Stimulated activated naive CD8-positive, alpha-beta T cell treated with anti-CD3 and anti-CD28 coated beads, Interleukin-15, Interleukin-2, amounts not matched to agents 100 ng/mL and 50 ng/mL, for 24 hours (primary cell): ENCODE results near the gene SSBP3.
A peak's percentile ranks its signal among the peaks of the same experiment; 100 is the strongest.

Experiments used
- H3K27ac Mint-ChIP-seq: one replicate; pipeline ENCODE4 v1.8.0; 2021; ENCODE audit warnings: mild to moderate bottlenecking, mixed read lengths
- H3K27me3 Mint-ChIP-seq: one replicate; pipeline ENCODE4 v1.8.0; 2021; ENCODE audit warnings: mixed read lengths
- H3K36me3 Mint-ChIP-seq: one replicate; pipeline ENCODE4 v1.8.0; 2021; ENCODE audit warnings: low read depth, mixed read lengths
- H3K4me1 Mint-ChIP-seq: one replicate; pipeline ENCODE4 v1.8.0; 2021; ENCODE audit warnings: low read depth, mixed read lengths
- H3K4me3 Mint-ChIP-seq: one replicate; pipeline ENCODE4 v1.8.0; 2021; ENCODE audit warnings: mild to moderate bottlenecking, mixed read lengths
- H3K9me3 Mint-ChIP-seq: one replicate; pipeline ENCODE4 v1.8.0; 2021; ENCODE audit warnings: mixed read lengths

SSBP3 gene

DNA sequence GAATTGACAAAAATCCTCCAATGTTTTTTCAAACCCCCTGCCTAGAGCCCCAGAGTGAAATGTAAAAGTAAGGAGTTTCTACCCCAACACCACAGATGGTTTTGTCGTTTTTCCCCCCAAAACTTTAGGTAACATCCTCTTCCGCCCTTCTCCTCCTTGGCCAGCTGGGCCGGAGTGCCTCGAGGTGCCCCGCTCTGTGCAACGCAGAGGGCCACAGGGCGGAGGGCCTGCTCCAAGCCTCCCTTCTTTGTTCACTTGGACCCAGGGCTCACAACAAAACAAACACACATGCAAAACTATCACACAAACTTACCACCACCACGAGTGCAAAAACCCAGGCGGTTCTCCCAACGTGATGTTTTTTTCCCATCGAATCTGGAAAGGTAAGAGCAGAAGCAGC is 1.9 kb downstream of the SSBP3 start:
- H3K36me3 Mint-ChIP-seq = peaks cover 52% of the 10 kb centered on the region

DNA sequence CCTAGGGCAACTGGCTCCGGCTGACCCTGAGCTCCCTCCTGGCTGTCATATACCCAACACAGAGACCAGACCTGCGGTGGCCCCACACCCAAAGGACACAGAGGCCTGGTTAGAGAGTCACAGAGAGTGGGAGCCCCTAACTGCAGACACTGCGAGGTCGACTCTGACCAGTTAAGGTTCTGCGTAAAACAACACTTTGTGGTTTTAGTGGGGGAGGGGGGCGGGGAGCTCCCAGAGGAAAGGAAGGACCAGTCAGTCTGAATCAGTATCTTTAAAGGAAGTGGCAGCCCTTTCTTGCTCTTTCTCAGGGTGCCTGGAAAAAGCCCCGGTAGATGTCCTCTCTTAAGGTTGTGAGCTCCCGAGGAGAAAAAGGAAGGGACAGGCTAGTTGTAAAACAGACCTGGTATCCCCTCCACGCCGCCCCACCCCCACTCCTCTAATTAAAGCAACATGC is 2.4 kb downstream of the SSBP3 start:
- no peaks in the 10 kb centered on the region for H3K27me3 Mint-ChIP-seq
- peaks cover under 1% of the 10 kb centered on the region for H3K9me3 Mint-ChIP-seq
- peak overlapping the region; percentile 91 for H3K27ac Mint-ChIP-seq
- peaks cover 56% of the 10 kb centered on the region for H3K36me3 Mint-ChIP-seq
- H3K4me3 Mint-ChIP-seq = peak overlapping the region; percentile 86
- H3K4me1 Mint-ChIP-seq = peaks cover 78% of the 10 kb centered on the region

More for the DNA sequence above, 1.9 kb downstream of the SSBP3 start:
- H3K9me3 Mint-ChIP-seq = no peaks in the 10 kb centered on the region
- H3K27ac Mint-ChIP-seq = peak overlapping the region; percentile 91
- H3K4me1 Mint-ChIP-seq = peaks cover 78% of the 10 kb centered on the region
- H3K27me3 Mint-ChIP-seq = no peaks in the 10 kb centered on the region
- peak overlapping the region; percentile 86 for H3K4me3 Mint-ChIP-seq

GRCh38 chr1:54403405-54403804 is 2.8 kb downstream of the SSBP3 start:
- H3K4me1 Mint-ChIP-seq = peaks cover 78% of the 10 kb centered on the region
- peak overlapping the region; percentile 91 for H3K27ac Mint-ChIP-seq
- H3K4me3 Mint-ChIP-seq = peak overlapping the region; percentile 86
- peaks cover 3% of the 10 kb centered on the region for H3K9me3 Mint-ChIP-seq
- H3K27me3 Mint-ChIP-seq = no peaks in the 10 kb centered on the region
- H3K36me3 Mint-ChIP-seq = peaks cover 60% of the 10 kb centered on the region

DNA sequence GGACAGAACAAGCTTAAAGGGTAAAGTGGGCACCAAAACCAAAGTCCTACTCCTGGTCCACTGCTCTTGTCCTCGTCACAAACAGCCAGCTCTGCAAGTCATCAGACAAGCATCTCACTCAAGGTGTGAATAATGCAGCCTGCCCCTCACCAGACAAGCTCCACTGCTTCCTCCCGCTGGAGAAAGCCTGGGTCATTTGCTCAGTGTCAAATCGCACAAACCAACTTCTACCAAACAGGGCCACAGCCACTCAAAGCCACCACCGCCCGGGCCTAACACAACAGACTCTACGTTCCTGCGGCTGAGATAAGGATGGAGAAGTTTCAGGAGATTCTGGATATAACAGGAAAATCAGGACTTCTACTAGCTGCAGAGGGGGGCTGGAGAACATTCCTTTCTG is 3.3 kb downstream of the SSBP3 start:
- Mint-ChIP-seq H3K9me3 (peaks cover 3% of the 10 kb centered on the region), H3K27me3 (no peaks in the 10 kb centered on the region), H3K27ac (no peak overlapping the region), H3K36me3 (peaks cover 66% of the 10 kb centered on the region), H3K4me1 (peaks cover 78% of the 10 kb centered on the region), H3K4me3 (peak overlapping the region; percentile 86)

DNA sequence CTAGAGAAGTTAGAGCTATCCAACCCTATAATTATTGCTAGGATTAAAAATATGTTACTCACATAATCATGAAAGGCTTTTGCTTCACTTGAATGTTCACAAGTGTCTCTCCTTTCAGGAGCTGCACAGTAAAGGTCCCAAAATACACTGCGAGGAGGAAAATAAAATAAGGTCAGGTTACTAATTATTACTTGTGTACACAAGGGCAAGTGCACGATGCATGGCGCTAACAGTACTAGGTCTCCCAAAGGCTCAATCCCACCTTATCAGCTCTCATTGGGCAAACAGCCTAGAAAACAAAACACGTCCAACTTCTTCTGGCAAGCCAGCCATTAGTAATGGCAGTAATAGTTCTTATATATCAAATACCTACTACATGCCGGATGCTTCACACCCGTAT is 4.4 kb downstream of the SSBP3 start:
- H3K4me1 Mint-ChIP-seq = peaks cover 80% of the 10 kb centered on the region
- H3K4me3 Mint-ChIP-seq = no peak overlapping the region
- no peaks in the 10 kb centered on the region for H3K27me3 Mint-ChIP-seq
- no peak overlapping the region for H3K27ac Mint-ChIP-seq
- H3K9me3 Mint-ChIP-seq = peaks cover 3% of the 10 kb centered on the region
- peaks cover 76% of the 10 kb centered on the region for H3K36me3 Mint-ChIP-seq

GRCh38 chr1:54400329-54400728 is 5.9 kb downstream of the SSBP3 start:
- Mint-ChIP-seq H3K4me1 (peaks cover 86% of the 10 kb centered on the region), H3K27me3 (no peaks in the 10 kb centered on the region), H3K27ac (peak overlapping the region; percentile 57), H3K4me3 (peak overlapping the region; percentile 27), H3K9me3 (peaks cover 3% of the 10 kb centered on the region), H3K36me3 (peaks cover 88% of the 10 kb centered on the region)

DNA sequence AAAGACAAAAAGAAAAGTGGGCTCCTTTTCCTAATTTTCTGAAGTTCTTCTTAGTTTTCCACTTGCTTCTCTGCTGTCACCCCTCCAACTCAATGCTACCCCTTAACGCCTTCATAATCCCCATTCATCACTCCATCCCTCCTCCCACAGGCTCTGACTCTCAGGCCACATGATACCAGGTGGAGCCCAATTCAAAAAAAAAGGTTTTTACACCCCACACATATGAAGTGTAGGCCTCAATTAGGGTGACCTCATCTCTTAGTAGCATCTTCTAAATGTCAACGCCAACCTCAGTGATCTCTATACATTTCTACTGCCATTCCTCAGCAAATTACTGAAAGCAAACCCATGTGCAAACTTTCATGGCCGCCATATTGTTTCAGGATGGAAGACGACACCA is 6.4 kb downstream of the SSBP3 start:
- peaks cover 93% of the 10 kb centered on the region for H3K36me3 Mint-ChIP-seq
- no peaks in the 10 kb centered on the region for H3K27me3 Mint-ChIP-seq
- H3K27ac Mint-ChIP-seq = peak overlapping the region; percentile 97
- H3K4me3 Mint-ChIP-seq = peak overlapping the region; percentile 65
- H3K4me1 Mint-ChIP-seq = peaks cover 83% of the 10 kb centered on the region
- peaks cover 3% of the 10 kb centered on the region for H3K9me3 Mint-ChIP-seq

DNA sequence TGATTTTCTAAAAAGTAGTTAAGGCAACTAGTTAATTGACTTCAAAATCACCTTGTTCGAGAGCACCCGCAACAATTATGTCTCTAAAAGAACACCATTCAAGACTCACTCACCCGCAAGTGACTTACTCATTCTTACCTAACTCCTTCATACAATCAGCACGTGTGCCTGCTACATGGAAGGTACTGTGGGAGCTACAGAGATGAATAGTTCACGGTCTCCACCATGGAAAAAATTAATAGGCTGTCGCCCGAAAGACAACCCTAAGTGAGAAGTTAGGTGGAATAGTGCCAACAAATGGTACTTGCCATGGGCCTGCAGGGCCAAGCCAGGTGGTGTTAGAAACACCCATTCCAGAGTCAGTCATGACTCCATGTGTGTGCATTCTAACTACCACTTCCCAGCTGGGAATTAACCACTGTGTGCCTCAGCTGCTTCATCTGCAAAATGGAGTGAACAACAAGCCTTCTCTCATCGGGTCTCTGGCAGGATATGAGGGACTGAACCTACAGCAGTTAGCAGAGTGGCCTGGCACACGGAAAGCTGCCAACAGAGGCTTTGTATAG is 7.1 kb downstream of the SSBP3 start:
- Mint-ChIP-seq H3K27ac (peak overlapping the region; percentile 97), H3K4me3 (peak overlapping the region; percentile 65), H3K9me3 (peaks cover 3% of the 10 kb centered on the region), H3K36me3 (peaks cover 92% of the 10 kb centered on the region), H3K27me3 (no peaks in the 10 kb centered on the region), H3K4me1 (peaks cover 76% of the 10 kb centered on the region)

DNA sequence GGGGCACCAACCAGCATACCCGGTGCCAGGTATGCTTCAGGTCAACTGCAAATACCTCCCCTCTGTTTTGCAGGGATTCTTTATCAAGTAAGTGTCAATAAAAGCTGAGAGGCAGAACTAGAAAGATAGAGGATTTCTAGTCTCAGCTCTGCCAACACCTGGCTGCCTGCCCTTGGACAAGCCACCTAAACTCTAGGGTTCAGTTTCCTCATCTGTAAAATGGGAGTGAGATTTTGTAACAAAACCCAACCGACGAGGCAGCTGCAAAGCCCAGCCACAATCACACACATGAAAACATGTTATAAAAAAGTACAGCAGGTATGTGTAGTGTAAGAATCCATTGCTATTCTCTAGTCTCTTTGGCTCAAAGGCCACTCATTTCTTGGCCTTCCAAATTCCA is 8.2 kb downstream of the SSBP3 start:
- Mint-ChIP-seq H3K9me3 (peaks cover 3% of the 10 kb centered on the region), H3K36me3 (peaks cover 84% of the 10 kb centered on the region), H3K27ac (no peak overlapping the region), H3K4me3 (no peak overlapping the region), H3K27me3 (no peaks in the 10 kb centered on the region), H3K4me1 (peaks cover 65% of the 10 kb centered on the region)

DNA sequence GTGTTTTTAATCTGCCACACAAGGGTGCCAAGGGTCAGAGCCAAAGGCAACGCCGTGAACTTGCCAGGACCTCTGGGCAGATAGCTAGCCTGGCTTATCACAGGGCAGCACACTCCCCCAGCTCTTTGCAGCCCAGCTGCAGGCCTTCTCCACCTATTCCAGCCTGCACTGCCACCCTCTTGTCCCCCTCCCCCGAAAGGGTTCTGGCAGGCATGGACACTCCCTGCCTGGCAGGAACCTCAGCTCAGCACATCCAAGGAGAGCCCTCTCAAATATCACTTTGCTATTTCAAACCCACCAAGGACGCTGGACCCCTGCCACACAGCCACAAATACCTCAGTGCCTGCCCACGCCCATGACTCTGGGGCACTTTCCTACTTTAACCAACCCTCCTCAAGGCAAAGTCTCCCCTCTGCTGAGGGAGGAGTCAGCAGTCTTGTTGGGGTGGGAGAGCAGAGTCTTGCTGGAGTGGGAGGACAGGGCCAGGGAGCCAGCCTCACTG is 9.1 kb downstream of the SSBP3 start:
- no peak overlapping the region for H3K4me3 Mint-ChIP-seq

DNA sequence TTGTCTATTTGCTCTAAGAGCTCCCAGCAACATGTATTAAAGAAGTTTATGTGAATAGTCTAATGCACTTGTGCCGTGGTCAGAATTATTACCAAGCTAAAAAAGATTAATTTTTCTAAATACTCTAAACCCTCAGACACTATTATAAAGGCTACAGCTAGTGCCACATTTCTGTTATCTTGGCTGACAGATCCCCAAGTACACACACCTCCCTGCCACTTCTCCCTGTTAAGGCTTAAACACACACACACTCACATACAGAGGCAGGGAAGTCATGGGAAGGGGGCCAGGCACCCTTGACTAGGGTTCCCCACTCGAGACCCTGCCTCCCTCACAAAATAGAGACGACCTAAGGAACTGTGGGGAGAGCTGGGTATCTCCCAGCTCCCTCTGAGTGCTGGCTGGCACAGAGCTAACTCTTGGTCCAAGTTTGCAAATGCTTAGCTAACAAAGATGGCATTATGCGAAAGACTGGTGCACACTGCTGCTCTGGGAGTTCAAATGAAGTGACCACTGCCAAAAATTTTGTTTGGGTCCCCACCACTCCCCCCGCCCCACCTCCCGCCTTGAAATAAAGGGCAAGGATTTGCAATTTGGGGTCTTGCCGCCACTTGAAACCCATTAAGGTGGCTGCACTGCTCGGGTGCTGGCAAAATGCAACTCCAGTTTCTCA is 9.8 kb downstream of the SSBP3 start:
- H3K4me3 Mint-ChIP-seq = no peak overlapping the region
- peaks cover 3% of the 10 kb centered on the region for H3K9me3 Mint-ChIP-seq
- H3K27ac Mint-ChIP-seq = no peak overlapping the region
- H3K36me3 Mint-ChIP-seq = peaks cover 76% of the 10 kb centered on the region
- no peaks in the 10 kb centered on the region for H3K27me3 Mint-ChIP-seq
- peaks cover 50% of the 10 kb centered on the region for H3K4me1 Mint-ChIP-seq

More for the DNA sequence above, 9.1 kb downstream of the SSBP3 start:
- Mint-ChIP-seq H3K4me1 (peaks cover 58% of the 10 kb centered on the region), H3K9me3 (peaks cover 3% of the 10 kb centered on the region), H3K36me3 (peaks cover 82% of the 10 kb centered on the region), H3K27me3 (no peaks in the 10 kb centered on the region), H3K27ac (no peak overlapping the region)

DNA sequence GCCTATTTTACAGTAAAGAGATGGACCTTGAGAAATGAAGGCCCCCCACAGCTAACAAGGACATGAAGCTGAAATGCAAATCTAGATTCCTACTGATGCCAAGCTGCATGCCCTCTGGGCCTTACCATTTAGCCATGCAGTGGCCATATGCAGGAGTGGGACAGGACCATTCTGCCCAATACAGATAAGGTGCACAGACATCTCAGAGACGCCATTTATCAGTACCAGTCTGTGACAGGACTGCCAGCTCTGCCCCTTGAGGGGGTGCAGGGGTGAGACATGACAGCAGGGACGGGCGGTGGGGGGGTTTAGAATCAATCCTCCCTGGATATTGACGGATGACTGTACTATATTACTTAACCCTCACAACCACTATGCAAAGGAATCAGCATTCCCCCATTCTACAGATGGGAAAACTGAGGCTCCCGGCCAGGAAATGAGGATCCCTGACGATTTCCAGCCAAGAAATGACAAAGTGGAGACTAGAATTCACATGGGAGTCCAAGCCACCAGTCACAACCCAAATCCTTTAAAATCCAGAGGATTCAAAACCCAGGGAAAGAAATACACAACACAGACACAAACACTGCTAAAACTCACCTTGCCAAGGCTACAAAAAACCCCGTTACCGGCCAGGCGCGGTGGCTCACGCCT is 10.8 kb downstream of the SSBP3 start:
- H3K4me1 Mint-ChIP-seq = peaks cover 40% of the 10 kb centered on the region
- no peaks in the 10 kb centered on the region for H3K27me3 Mint-ChIP-seq
- H3K36me3 Mint-ChIP-seq = peaks cover 74% of the 10 kb centered on the region
- H3K27ac Mint-ChIP-seq = no peak overlapping the region
- peaks cover 3% of the 10 kb centered on the region for H3K9me3 Mint-ChIP-seq
- no peak overlapping the region for H3K4me3 Mint-ChIP-seq

DNA sequence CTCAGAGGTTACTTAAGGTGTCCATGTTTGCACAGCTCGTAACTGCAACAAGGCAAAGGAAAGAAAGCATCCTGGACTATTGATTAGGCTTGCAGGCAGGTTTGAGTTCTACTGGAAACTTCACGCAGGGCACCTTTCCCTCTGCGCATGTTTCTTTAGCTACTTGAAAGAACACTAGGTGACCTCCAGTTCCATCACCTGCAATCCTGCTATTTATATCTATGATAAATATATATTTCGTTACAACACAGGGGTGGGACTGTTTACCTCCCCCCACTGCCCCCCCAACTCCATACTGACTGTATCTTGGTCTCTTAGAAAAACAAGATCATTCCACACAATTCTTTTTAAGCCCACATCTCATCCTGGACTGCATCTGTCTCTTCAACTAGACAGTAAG is 12.1 kb downstream of the SSBP3 start:
- peaks cover 27% of the 10 kb centered on the region for H3K4me1 Mint-ChIP-seq
- no peaks in the 10 kb centered on the region for H3K27me3 Mint-ChIP-seq
- peaks cover 67% of the 10 kb centered on the region for H3K36me3 Mint-ChIP-seq
- no peak overlapping the region for H3K27ac Mint-ChIP-seq
- no peak overlapping the region for H3K4me3 Mint-ChIP-seq
- H3K9me3 Mint-ChIP-seq = peaks cover 3% of the 10 kb centered on the region

DNA sequence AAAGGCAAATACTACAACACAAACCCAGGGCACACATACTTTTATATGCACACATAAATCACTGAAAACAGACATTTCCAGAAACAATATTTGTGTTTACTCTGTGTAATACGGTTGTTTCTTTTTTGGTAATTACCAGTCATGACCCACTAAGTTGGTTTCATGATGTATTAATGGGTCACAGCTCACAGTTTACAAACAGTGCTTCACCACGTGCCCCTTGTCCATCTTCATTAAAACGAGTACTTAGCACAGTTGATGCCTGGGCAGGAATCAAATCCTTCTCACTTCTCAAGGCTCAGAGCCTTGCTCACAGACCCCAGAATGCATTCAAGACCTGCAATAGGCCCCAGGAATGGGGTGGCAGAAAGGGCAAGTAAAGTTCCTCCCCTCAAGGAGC is 13.8 kb downstream of the SSBP3 start:
- Mint-ChIP-seq H3K27me3 (no peaks in the 10 kb centered on the region), H3K36me3 (peaks cover 58% of the 10 kb centered on the region), H3K27ac (no peak overlapping the region), H3K4me1 (peaks cover 16% of the 10 kb centered on the region), H3K4me3 (no peak overlapping the region), H3K9me3 (no peaks in the 10 kb centered on the region)

DNA sequence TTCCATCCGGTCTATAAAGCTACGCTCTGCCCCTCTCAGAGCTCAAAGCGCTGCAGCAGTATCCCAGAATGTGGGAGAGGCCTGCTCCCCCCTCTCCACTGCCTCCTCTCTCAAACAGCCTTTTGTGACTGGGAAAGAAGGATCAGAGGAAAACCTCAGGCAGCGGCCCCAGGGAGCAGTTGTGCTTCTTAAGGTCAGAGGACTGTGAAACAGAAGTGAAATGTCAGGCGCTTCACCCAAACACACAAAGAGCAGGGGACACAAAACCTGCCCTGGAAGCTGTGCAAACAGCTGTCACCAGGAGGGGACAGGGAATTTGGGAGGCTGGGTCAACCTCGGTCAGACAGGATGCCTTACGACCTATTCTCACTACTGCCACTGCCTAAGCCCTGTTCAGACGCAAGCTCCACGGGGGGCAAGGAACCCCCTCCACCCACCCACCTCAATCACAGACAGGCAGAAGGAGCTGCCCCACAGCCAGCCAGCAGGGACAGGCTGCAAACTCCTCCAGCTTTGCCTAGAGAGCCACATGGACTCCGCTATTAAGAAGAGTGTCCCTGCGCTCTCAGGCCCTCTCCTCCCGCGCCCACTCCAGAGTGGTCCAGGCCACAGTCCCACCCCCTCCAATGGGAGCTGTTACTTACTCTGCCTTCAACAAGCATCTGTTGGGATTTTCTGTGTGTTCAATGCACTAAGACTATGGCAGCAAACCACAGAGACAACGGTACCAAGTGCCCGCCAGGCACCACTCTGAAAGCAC is 14.6 kb downstream of the SSBP3 start:
- Mint-ChIP-seq H3K9me3 (no peaks in the 10 kb centered on the region), H3K4me1 (peaks cover 13% of the 10 kb centered on the region), H3K27me3 (no peaks in the 10 kb centered on the region), H3K36me3 (peaks cover 53% of the 10 kb centered on the region), H3K4me3 (no peak overlapping the region), H3K27ac (no peak overlapping the region)
